Putamen (tissue), 1 donor: ENCODE results near the gene KRTAP12-2.

Source experiments
- DNase-seq: peaks from one replicate; pipeline ENCODE4 v3.0.0-alpha.2; 2016; ENCODE audit warnings: low spot score

The KRTAP12-2 gene, protein sequence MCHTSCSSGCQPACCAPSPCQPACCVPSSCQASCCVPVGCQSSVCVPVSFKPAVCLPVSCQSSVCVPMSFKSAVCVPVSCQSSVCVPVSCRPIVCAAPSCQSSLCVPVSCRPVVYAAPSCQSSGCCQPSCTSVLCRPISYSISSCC

DNA sequence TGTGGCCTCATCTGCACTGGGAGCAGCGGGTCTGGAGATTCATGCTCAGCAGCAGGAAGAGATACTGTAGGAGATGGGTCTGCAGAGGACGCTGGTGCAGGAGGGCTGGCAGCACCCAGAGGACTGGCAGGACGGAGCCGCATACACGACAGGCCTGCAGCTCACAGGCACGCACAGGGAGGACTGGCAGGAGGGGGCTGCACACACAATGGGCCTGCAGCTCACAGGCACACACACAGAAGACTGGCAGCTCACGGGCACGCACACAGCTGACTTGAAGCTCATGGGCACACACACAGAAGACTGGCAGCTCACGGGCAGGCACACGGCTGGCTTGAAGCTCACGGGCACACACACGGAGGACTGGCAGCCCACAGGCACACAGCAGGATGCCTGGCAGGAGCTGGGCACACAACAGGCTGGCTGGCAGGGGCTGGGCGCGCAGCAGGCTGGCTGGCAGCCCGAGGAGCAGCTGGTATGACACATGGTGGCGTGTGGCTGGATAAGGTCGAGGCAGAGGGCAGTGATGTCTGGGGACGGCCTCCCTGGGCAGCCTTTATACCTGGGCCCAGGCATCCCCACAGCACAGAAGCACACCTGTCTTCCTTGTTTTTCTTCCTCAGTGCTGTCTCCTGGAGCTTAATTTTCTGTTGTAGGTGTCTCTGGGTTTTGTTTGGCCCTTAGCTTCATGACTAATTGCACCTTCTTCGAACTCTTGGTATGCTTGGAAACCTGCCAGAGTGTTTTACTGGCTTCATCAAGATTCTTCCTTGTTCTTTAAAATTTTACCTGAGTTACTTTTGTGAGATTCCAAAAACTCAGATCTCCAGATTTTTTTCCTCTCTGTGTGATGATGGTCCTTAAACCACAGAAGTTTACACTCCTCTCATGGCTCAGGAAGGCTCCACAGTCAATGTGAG, at the start of gene KRTAP12-2:
Gene KRTAP12-2 (minus strand): TSS at position 527 of the 920 bp plus-strand sequence. CDS start 41 bp downstream, at position 486.
- DNase-seq, result no peak

DNA sequence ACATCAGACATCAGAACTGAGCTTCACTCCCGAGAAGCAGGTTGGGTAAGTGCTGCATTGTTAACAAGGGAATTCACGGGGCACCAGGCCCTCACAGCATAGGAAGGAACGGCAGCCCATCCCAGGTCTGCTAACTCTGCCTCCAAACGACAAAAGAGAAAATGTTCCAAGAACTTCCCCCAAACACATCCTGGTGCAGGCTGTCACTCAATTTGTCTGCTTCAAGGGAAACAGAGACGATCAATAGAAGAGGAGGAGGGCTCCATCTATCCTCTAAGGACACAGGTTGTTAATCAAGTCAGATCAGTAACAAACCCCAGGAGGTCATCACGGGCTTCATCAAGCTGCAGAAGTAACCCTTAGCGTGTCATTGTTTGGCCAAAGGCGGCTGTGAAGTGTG, 48.2 kb upstream of the KRTAP12-2 start:
- DNase-seq, result no peak

DNA sequence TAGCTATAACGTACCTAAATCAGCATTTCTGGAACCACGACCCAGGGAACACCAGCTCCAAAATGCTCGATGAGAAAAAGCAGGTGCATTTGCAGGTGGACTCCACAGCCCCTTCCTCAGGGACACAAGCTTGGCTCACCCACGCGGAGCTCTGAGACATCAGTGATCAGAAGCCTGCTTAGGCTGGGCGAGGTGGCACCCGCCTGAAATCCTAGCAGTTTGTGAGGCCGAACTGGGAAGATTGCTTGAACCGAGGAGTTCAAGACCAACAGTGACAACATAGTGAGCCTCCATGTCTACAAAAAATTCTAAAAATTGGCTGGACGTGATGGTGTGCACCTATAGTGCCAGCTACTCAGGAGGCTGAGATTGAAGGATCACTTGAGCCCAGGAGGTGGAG, 47.1 kb upstream of the KRTAP12-2 start:
- no peak for DNase-seq

DNA sequence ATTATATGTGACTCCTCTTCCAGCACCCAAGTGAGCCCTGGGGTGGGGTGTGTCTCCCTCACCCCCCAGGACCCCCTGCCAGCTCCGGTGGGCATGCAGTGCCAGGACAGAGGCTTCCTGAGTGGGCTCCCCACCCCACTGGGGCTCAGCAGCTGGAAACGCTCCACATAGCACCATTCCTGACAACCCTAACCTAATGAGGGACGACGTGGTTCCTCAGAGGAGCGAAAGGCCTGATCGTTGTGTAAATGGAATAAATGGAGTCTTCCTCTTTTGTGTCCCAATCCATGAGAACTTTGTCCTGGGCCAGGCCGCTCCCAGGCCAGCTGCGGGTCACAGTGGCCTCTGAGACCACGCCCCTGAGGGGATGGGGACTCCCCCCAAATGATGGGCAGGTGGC, 46.4 kb upstream of the KRTAP12-2 start:
- no peak for DNase-seq

DNA sequence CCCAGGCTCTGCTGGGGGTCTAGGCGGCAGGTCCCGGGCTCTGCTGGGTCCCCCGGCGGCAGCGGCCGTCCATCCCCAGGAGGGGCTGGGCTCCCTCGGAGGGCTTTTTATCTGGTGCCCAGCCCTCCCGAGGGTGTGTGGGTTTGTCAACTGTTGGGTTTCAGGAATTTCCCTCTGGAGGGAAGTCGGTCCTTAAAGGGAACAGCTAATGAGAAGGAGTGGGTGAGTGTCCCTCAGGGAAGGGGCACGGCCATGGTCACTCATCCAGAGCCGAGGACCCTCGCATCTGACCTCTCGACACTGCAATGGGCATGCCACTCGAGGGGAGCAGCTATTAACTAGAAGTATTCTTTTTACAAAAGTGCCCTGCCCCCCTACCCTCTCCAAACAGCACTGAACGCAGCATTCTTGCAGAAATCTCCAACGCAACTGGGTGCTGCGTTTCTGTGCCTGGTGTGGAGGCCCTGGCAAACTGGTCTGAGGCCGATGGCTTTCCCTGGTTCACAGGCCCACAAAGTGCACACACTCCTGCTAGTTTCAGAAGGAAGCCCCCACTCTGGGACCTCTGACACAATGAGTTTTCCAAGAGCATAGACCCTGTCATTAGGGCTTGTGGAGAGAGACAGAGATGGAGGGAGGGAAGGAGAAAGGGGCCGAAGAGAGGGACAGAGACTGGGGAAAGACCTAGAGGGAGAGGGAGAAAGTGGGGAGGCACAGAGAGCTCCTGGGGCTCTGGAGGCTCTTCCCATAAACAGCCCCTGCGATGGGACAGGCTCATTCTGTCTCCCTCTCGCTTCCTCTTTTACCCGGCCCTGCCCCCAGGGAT, 45.7 kb upstream of the KRTAP12-2 start:
- no peak for DNase-seq

DNA sequence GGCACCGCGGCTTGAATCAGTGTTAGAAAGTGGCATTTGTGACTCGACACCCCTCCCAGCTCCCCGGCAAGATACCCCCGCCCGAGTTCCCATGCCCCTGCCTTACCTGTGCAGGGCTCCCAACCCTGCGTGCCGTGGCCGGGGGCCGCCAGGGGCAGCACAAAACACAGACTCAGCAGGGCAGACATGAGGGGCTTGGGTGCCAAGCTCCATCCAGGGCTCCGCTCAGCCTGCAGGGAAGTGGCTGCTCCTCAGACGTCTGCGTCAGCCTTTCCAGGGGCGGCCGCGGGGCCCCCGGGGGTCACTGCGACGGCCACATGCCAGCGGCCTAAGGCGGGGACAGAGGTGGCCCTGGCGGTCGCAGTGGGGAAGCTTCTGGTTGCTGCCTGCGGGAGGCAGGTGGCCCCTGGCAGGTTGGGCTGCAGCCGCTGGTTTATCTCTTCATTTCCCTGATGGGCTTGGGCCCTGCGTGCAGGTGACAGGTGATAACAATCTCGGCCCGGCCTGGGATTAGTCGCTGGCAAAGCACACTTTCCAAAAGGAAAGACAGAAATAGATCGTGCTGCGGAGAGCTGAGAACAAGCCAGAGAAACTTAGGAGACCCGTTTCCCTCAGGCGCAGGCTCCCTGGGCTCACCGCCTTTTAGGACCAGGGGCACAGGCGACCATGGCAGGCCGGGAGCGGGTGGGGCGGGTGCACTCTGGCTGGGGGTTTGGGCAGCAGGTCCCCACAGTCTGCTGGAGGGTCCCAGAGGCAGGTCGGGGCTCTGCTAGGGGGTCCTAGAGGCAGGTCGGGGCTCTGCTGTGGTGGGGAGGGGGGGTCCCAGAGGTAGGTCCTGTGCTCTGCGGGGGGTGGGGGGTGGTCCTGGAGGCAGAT, 44.8 kb upstream of the KRTAP12-2 start, which contains the start of gene TSPEAR:
Gene TSPEAR (minus strand): TSS at position 246 of the 876 bp plus-strand sequence. CDS start 58 bp downstream, at position 188.
- DNase-seq, result no peak

DNA sequence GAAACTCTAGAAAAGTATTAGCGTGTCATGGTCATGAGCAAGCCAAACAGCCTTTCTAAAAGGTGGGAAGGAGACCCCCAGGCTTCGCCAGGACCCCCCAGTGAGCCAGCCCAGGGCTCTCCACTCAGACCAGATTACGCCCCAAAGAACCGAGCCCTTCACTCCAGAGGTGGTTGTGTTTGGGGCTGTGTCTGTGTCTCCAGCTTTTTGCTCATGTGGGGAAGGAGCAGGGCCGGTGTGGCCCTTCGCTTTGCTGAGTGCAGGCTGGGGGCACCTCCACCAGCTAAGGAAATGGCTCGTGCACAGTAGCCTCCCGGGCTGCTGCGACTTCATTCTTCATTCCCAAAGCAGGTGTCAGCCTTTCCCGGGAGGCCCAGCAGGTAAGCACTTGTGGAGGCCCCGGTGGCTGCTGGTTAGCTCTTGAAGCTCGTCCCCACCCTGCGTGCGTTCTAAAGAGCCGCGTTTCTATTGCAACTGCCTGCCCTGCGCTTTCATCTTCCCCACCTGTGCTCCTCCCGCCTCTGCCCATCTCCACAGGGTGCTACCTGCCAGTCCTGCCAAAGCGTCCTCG, 44.1 kb upstream of the KRTAP12-2 start:
- no peak for DNase-seq

DNA sequence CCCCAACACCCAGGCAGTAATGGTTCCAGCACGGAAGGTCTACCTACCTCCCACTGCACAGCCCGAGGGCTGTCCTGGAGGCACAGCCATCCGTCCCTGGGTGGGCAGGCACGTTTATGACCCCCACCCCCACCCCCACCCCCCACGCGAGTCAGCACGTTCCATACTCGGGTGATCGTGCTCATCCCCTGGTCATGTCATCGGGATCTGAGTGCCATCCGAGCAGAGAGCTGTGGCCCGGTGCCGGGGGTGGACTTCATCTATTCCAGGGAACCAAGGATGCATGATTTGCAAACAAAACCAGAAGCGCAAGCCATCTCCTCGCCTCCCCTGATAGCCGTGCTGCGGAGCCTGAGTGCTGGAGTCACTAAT, 43.6 kb upstream of the KRTAP12-2 start:
- no peak for DNase-seq

DNA sequence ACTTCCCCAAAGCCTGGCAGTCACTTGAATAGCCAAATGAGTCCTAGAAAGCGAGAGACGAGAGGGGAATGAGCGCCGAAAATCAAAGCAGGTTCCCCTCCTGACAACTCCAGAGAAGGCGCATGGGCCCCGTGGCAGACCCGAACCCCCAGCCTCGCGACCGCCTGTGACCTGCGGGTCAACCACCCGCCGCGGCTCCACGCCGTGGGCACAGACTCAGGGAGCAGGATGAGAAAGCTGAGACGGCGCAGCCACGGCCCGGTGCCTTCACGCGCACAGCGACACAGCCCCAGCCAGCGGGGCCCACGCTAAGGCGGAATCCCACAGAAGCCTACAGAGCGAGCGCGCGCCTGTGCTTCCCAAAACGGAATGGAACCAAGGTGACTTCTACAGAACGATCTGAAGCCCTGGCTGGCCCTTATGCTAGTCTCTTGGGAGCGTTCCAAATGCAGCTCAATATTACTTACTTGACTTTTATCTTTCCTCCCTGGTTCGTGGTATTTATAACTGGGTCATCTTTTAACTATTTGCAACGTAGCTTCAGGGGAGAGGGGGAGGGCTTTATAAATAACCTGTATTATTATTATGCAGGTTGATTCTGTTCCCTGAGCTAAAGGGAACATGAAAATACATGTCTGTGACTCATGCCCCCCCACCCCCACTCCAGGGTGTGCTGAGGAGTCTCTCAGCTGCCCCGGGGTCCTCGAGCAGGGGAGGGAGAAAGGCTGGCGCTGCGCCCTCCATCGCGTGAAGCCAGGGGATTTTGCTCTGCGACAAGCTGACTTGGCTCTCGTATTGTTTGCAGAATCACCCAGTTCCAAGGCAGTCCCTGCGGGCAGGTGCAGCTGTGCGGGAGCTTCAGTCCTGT, 42.9 kb upstream of the KRTAP12-2 start:
- peak; percentile 53 for DNase-seq

DNA sequence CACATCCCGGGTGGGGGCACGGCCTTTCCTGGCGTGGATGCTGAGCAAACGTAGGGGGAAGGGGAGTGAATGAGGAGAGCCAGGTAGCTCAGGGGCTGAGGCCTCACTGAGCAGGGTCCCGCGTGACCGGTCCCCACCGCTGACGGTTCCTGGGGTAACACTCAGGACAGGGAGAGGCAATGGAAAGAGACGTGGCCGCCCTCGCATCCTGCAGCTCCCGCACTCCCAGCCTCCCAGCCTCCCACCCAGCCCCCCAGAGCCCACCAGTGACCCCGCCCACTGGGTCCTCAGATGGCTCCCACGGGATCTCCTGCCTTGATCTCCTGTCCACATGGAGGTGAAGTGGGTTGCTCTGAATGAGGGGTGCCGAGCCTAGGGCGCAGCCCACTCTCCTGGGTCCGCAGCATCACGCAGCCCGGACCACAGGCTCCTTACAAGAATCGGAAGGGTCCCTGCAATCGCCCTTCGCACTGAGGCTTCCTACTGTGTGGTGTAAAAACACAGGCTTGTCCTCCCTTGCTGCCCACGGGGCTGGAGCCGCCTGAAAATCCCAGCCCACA, 42.2 kb upstream of the KRTAP12-2 start:
- DNase-seq, result no peak

DNA sequence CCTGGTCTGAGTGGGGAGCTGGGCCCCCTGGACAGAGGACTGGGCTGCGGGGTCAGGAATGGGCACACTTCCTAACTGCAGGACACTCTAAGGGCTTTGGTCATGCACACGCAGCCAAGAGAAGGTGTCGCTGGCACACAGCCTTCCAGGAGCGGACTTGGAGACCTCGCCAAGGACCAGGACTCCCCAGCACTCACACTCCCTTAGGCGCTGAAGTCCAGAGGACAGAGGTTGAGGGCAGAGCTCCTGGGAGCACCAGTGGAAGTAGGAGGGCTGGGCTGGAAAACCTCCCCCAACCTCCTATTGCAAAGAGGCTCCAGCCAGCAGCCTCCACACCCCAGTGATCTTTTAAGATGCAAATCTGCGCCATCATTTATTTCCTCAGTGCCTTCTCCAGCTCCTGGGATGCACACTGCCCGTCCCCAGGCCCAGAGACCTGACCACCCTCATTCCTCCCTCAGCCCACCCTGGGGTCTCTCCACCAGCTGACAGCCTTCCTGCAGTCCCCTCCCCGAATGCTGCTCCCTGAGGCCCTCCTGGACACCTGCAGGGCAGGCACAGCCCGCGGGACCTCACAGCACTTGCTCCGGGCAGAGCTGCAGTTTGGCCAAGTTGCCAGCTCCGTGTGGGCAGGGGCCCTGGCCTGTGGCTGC, 41.6 kb upstream of the KRTAP12-2 start:
- no peak for DNase-seq

DNA sequence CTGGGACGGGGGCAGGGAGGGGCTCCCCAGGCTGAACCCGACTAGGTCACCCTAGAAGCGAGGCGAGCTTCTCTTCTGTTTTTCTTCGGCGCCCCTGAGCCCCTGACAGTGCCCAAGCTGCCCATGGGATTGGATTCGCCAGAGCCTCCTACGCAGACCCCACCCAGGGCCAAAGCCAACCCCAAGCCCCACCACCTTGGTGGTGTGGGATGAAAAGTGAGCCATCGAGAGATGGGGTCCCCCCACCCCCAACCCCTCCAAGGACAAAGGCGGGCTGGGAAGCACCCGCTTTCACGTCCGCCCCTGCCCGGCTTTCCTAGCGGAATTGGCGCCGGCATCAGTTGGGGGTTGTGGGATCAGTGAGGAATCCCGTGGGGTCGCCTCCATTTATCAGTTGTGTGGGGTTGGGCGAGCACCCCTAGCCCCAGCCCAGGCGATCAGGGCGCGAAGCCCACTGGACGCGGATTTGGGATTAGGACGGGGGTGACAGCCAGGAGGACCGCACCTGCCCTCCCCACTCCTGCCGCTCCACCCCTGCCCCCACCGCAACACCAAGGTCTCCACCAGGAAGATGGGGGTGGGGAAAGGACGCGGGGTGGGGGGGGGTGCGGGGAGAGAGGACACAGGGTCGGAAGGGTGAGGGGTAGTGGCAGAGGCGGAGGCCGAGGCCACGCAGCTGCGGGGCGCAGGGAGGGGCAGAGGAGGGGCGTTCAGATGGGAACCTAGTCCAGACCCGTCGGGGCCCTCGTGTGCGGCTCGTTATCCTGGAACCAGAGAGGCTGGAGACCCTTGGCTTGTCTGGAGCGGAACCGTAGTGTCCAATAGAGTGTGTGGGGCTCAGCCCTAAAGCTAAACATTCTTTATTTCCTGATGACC, 40.2 kb upstream of the KRTAP12-2 start:
- DNase-seq, result no peak

DNA sequence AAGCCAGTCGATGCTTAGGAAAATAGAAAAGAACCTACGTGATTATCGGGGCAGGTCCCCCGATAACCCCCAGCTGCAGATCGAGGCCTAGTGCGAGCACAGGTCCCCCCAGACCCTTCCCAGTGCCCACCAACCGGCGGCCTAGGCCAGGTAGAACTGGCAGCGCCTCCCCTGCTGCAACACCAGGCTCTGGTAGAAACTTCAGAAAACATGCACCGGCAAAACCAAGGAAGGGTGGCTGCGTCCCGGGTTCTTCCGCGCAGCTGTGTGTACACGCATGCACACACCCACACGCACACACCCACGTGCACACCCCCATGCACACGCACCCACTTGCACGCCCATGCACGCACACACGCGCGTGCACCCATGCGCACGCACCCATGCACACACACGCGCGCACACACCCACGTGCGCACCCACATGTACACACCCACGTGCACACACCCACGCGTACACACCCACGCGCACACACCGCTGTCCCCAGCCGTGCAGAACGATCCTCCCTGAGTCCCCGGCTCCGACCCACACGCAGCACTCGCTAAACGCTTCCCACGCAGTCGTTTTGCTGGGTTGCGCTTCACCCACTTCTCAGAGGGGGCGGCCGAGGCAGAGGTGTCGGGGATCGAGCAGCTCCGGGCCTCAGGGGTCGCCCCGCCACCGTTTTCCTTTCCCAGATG, 39.4 kb upstream of the KRTAP12-2 start:
- DNase-seq, result peak; percentile 46

DNA sequence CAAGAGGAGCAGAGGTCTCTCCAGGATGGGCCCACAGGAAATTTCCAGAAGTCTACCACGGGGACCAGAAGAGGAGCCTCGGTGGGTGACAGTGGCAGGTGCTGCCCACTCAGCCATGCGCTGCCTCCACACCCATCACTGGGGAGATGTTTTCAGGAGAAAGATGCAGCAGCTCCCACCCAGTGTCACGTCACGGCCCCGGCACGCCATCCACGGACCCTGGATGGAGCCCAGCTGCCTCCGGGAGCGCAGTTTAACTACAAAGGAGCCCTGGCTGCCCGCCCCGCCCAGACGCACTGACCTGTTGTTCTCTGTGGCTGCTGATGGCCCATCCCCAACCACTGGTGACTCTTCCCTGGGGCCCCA, 37.9 kb upstream of the KRTAP12-2 start:
- no peak for DNase-seq

DNA sequence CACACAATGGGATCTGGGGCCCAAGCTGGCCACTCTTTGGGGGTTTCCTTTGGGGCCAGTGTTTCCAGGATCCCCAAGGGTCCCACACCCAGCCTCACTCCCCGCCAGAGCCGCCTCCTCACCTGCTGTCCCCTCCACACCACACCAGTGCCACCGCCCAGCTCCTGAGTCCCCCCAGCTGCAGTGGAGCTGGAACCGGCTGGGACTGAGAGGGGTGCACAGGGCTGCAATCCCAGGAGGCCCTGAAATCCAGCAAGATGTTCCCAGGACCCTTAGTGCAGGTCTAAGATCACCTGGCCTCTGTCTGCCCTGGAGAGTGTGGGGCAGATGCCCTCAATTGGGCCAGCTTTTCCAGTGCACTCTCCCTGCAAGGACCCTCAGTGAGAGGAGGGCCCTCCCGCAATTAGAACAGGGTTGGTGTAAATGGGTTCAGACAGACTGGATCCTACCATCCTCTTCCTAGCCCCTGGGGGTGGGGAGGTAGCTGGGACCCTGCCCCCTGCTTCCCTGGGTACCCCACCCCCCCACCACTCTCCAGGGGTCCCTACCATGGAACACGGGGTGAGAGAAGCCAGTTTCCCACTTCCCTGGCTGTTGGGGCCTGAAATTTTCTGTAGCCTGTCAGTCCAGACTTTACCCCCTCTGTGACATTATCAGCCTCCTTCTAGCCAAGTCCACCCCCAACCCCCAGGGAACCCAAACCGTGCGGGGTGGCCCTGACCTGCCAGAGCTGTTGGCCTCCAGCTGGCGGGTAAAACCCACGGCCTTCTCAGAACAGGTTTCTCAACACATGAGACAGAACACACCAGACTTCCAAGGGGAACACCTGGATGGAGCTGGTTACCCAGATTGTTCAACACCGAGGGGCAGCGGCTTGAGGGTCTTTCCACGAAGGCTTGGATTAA, 37.3 kb upstream of the KRTAP12-2 start:
- no peak for DNase-seq

DNA sequence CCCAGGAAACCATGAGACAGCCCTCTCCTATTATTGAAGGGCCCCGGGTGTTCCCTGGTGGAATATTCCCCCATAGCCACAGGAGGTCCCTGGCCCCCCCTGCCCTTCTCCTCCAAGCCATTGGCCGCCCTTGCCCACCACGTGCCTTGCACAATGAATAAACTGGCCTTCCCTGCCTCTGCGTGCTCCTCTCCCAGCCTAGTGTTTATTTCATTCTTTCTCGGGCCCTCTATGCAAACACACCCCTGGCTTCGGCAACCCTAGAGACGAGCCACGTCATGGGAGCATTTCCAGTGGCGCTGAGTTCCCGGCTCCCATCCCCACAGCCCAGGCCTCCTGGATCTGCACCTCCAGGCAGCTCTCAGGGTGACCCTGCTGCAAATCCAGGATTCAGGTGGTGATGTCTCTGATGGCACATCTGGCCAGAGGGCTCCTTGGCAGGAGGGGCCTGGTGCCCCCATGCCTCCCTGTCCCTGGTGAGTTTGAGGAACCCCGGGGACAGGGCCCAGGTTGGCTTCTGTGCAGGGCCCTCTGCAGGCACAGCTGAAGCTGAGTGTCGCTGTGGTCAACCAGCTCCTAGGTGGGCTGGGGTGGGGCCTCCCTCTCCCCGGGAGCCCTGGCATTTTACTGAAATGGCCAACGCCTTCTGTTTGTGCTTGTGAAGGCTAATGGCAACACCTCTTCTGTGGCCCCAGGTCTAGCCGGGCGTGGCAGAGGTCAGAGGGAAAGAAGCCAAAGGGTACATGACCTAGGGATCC, 36.4 kb upstream of the KRTAP12-2 start:
- no peak for DNase-seq
